PC-9 (cell line): Measurements from ENCODE around the gene FSIP1. TPM values are rescaled to one million over a fixed set of nuclear protein-coding genes. Genes with fewer than 3 reads are reported as not detected.

ENCODE experiments used
- BruUV-seq: library from RNA; stranded (reverse); fragments of 400-500 nt; replicated peaks from 2 replicates; lab custom pipeline; 2021; lab: Mats Ljungman, UMichigan
- CTCF ChIA-PET: fragments of 300-600 bp; sonication (Branson Sonifier 250); formaldehyde crosslinking; loops from one replicate; lab custom pipeline; 2022; ENCODE audit warnings: antibody characterized with exemption; lab: Charles Lee
- POLR2A ChIA-PET: fragments of 300-600 bp; sonication (Branson Sonifier 250); formaldehyde crosslinking; loops from one replicate; lab custom pipeline; 2022; ENCODE audit warnings: antibody characterized with exemption; ENCODE audit not compliant: unreplicated experiment; lab: Charles Lee
- DNase-seq, 2 experiments: peaks; one replicate each; pipeline versions ENCODE4 v3.0.0 to v3.0.0-alpha.2; 2015 to 2022; ENCODE audit warnings: mixed read lengths in 1 of 2
- H2AFZ ChIP-seq: fragments of 200-600 bp; sonication (generic); 2 replicates; pipeline ENCODE4 v1.8.1; 2017; ENCODE audit warnings: antibody characterized with exemption
- H3F3A ChIP-seq: fragments of 200-600 bp; sonication (generic); 2 replicates; pipeline ENCODE4 v1.8.1; 2017; ENCODE audit warnings: antibody characterized with exemption, mild to moderate bottlenecking, low read depth; ENCODE audit not compliant: insufficient read depth
- H3K27ac ChIP-seq: fragments of 200-600 bp; sonication (generic); 2 replicates; pipeline ENCODE4 v1.6.1; 2016; ENCODE audit warnings: mixed run types
- H3K27me3 ChIP-seq: fragments of 200-600 bp; sonication (generic); 2 replicates; pipeline ENCODE4 v1.6.1; 2016; ENCODE audit warnings: low read depth, mixed run types; ENCODE audit not compliant: insufficient read depth
- H3K36me3 ChIP-seq: fragments of 200-600 bp; sonication (generic); 2 replicates; pipeline ENCODE4 v1.6.1; 2016; ENCODE audit warnings: low read depth, mixed run types
- H3K4me1 ChIP-seq: fragments of 200-600 bp; sonication (generic); replicated peaks from 2 replicates; pipeline ENCODE4 v1.6.1; 2016; ENCODE audit warnings: mixed run types; ENCODE audit not compliant: insufficient read depth
- H3K4me2 ChIP-seq: fragments of 200-600 bp; sonication (generic); 2 replicates; pipeline ENCODE4 v1.6.1; 2017; ENCODE audit warnings: mixed run types
- H3K4me3 ChIP-seq: fragments of 200-600 bp; sonication (generic); 2 replicates; pipeline ENCODE4 v1.6.1; 2016; ENCODE audit warnings: mixed run types
- H3K79me2 ChIP-seq: fragments of 200-600 bp; sonication (generic); 2 replicates; pipeline ENCODE4 v1.6.1; 2017; ENCODE audit warnings: low read depth, mixed run types
- H3K9me2 ChIP-seq: fragments of 200-600 bp; sonication (generic); 2 replicates; pipeline ENCODE4 v1.8.1; 2017; ENCODE audit warnings: mild to moderate bottlenecking; ENCODE audit not compliant: insufficient read depth
- H3K9me3 ChIP-seq: fragments of 200-600 bp; sonication (generic); 2 replicates; pipeline ENCODE4 v1.8.1; 2016; ENCODE audit warnings: low read depth; ENCODE audit not compliant: insufficient read depth
- H4K20me1 ChIP-seq: fragments of 200-600 bp; sonication (generic); 2 replicates; pipeline ENCODE4 v1.8.1; 2017; ENCODE audit not compliant: insufficient read depth
- CTCF ChIP-seq: fragments of 200-600 bp; sonication (generic); conservative IDR thresholded peaks from 2 replicates; pipeline ENCODE4 v1.6.1; 2017; ENCODE audit warnings: mixed run types, antibody characterized with exemption, mild to moderate bottlenecking, moderate library complexity
- EZH2 ChIP-seq: fragments of 200-600 bp; sonication (generic); IDR thresholded peaks from 2 replicates; pipeline ENCODE4 v1.8.0; 2017; ENCODE audit warnings: antibody characterized with exemption, low read depth
- intact Hi-C: fragments of 100-400 bp; cut with micrococcal nuclease; formaldehyde crosslinking; loops from one replicate; pipeline ENCODE4 v1.10.0; 2022; ENCODE audit not compliant: unreplicated experiment
- total RNA-seq: library from RNA; stranded (reverse); gene quantifications from 2 replicates; pipeline ENCODE4 v1.2.3, GENCODE V29; 2021

Gene FSIP1
- total RNA-seq, 1 experiment from 2014 or later = 1.2 TPM

GRCh38 chr15:39803016-39803415, 20.4 kb upstream of the FSIP1 start:
- H4K20me1 ChIP-seq = no peaks in the 10 kb centered on the region
- TF ChIP-seq CTCF (no peak), EZH2 (no peak)
- no TSS peak for BruUV-seq
- H3K79me2 ChIP-seq = no peaks in the 10 kb centered on the region
- intact Hi-C loops = no loop called here
- no peak overlapping the region for H3K4me2 ChIP-seq
- H3F3A ChIP-seq = no peaks in the 10 kb centered on the region
- no peak overlapping the region for H3K4me3 ChIP-seq
- ChIA-PET CTCF (no interaction called here), POLR2A (no interaction called here)
- no peaks in the 10 kb centered on the region for H3K9me2 ChIP-seq
- no peak overlapping the region for H3K27ac ChIP-seq
- no peak for DNase-seq
- H3K27me3 ChIP-seq = no peaks in the 10 kb centered on the region
- no peak overlapping the region for H2AFZ ChIP-seq
- 0 out of 2 replicates have a peak, but pooled peaks cover 4% of the 10 kb centered on the region for H3K4me1 ChIP-seq
- no peaks in the 10 kb centered on the region for H3K9me3 ChIP-seq
- H3K36me3 ChIP-seq = no peaks in the 10 kb centered on the region

DNA sequence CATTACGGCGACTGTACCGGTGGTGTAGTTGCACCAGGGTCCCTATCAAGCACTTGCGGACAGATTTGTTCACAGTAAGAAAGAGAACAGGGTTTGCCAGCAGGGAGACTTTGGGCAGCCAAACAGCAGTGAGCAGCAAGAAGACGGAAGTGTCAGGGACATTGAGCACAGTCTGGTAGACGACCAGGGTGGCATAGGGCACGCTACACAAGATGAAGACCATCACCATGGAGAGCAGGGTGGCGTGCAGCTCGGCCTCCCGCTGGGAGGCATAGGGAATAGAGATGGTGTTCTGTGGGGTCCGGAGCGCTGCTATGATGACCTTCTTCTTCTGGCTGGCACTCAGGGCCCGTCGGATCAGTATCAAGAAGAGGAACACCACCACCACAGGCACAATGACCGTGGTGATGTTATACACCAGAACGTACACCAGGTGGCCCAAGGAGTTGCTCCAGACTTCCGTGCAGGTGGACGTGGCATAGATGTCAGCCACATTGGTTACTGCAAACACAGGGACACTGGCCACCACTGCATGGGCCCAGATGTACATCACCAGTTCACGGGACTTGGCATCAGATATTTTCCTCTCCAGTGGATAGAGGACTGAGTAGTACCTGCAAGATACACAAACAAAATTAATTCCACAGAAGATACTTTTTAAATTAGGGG, 19.1 kb upstream of the FSIP1 start:
- BruUV-seq = no TSS peak

DNA sequence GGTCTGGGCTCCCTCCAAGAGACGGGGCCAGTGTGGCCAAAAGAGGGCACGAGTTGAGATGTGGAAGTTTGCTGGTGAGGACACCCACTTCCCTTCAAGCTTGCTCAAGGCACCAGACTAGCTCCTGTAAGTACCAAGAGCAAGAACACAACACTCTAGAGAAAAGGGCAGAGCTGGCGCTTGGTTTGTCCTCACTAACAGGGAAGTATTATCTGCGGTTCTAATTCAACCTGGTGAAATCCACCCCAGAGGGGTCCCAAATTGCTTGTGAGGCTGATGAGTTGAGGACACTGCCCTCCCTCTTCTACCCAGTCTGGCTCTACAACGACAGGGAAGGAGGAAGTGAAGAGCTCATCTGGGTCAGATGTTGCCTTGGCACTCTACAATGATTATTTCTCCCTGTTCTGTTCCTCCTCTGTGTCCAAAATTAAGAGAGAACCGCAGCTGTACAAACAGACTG, 16.9 kb upstream of the FSIP1 start:
- CTCF ChIA-PET = no interaction called here
- Histone ChIP-seq H3K36me3 (no peaks in the 10 kb centered on the region), H3K9me2 (no peaks in the 10 kb centered on the region), H3K4me1 (0 out of 2 replicates have a peak, but pooled peaks cover 4% of the 10 kb centered on the region), H3K4me3 (no peak overlapping the region), H3K27ac (no peak overlapping the region), H3K9me3 (no peaks in the 10 kb centered on the region), H4K20me1 (no peaks in the 10 kb centered on the region), H3F3A (no peaks in the 10 kb centered on the region), H3K4me2 (no peak overlapping the region), H3K79me2 (no peaks in the 10 kb centered on the region), H2AFZ (no peak overlapping the region), H3K27me3 (no peaks in the 10 kb centered on the region)
- DNase-seq = no peak
- POLR2A ChIA-PET = no interaction called here
- intact Hi-C loops = no loop called here
- BruUV-seq = no TSS peak
- no peak for TF ChIP-seq EZH2
- TF ChIP-seq CTCF = no peak

More for the DNA sequence above, 19.1 kb upstream of the FSIP1 start:
- no peak overlapping the region for H3K27ac ChIP-seq
- no peak overlapping the region for H3K4me3 ChIP-seq
- no peaks in the 10 kb centered on the region for H3K9me3 ChIP-seq
- 0 out of 2 replicates have a peak, but pooled peaks cover 4% of the 10 kb centered on the region for H3K4me1 ChIP-seq
- H2AFZ ChIP-seq = no peak overlapping the region
- intact Hi-C loops = no loop called here
- TF ChIP-seq EZH2 (no peak), CTCF (peak; percentile 41; the same call in 1 of the 2 replicates)
- no peaks in the 10 kb centered on the region for H3F3A ChIP-seq
- no peaks in the 10 kb centered on the region for H3K36me3 ChIP-seq
- H3K79me2 ChIP-seq = no peaks in the 10 kb centered on the region
- no peaks in the 10 kb centered on the region for H3K27me3 ChIP-seq
- no peaks in the 10 kb centered on the region for H4K20me1 ChIP-seq
- H3K4me2 ChIP-seq = no peak overlapping the region
- H3K9me2 ChIP-seq = no peaks in the 10 kb centered on the region
- no peak for DNase-seq
- POLR2A ChIA-PET = no interaction called here
- CTCF ChIA-PET = no interaction called here
